ENCODE results near the gene CPSF4. TPM values are rescaled to one million over a fixed set of nuclear protein-coding genes. Genes with fewer than 3 reads are reported as not detected.

Gene CPSF4
- polyA plus RNA-seq, 3 donors, result 11.6 to 56.3 (median 12.3) TPM

- no peak for TF ChIP-seq CTCF (IDR thresholded peaks at IDR 0.05)
- peaks cover 0 to 5% of the 10 kb centered on the region in 2 donors for H3K36me3 Mint-ChIP-seq
- H4K20me1 ChIP-seq (ENCODE audit: insufficient read depth, low read length), result peaks cover 3% of the 10 kb centered on the region
- H3K4me1 Mint-ChIP-seq, result peaks cover 21% of the 10 kb centered on the region
- peaks cover 0 to 2% (median 0%) of the 10 kb centered on the region in 3 donors for H3K27me3 Mint-ChIP-seq (ENCODE audit: low read depth in 3 of 3)
- no peaks in the 10 kb centered on the region for H3K36me3 ChIP-seq (replicated peaks in 1 of 2; ENCODE audit: control insufficient read depth in 1 of 2, insufficient read depth in 2 of 2, low read length in 2 of 2)
- intact Hi-C loops (cut with micrococcal nuclease), result loop anchor here (2.0 to 10.0 kb wide), 4 partner anchors 37 to 113 kb away; partner anchors contain the start of genes ZNF655 (in 2 of the 2), ATP5MF (in 1 of the 2), BUD31 (in 1 of the 2) and PDAP1 (in 1 of the 2)
- H3K27me3 ChIP-seq (ENCODE audit: control insufficient read depth in 2 of 2, insufficient read depth in 2 of 2, low read length in 2 of 2), result no peaks in the 10 kb centered on the region
- peaks cover 30% of the 10 kb centered on the region in 2 donors for H3K4me1 ChIP-seq (ENCODE audit: control insufficient read depth in 1 of 2, insufficient read depth in 2 of 2, low read length in 2 of 2)
- peaks cover 57% of the 10 kb centered on the region for H3K79me2 ChIP-seq (ENCODE audit: insufficient read depth, low read length)
- H3K9me3 Mint-ChIP-seq, result peaks cover 0 to 3% (median 0%) of the 10 kb centered on the region in 7 donors
- H3K4me3 Mint-ChIP-seq, result peak overlapping the region; percentile 94 to 99
- peak overlapping the region; percentile 91 to 99 (median 98) for H3K27ac Mint-ChIP-seq
- DNase-seq, result no peak
- peak overlapping the region; percentile 91 for H2AFZ ChIP-seq (ENCODE audit: insufficient read depth, low read depth, low read length, poor library complexity, severe bottlenecking)
- WGBS (ENCODE audit: insufficient coverage), result 6% methylated on average over 18 of the region's 19 CpGs
- H3K27ac ChIP-seq (ENCODE audit: low read depth in 1 of 2, low read length in 2 of 2), result peak overlapping the region; percentile 79 to 91
- peak overlapping the region; percentile 81 for H3K9ac ChIP-seq (ENCODE audit: insufficient read depth, low read length, poor library complexity, severe bottlenecking)
- no peaks in the 10 kb centered on the region for H3K9me3 ChIP-seq (replicated peaks in 1 of 2; ENCODE audit: control insufficient read depth in 1 of 2, insufficient read depth in 1 of 2, low read length in 2 of 2)
- peak overlapping the region; percentile 83 to 96 (median 91) for H3K4me3 ChIP-seq (replicated peaks in 1 of 3; ENCODE audit: low read depth in 2 of 3, low read length in 3 of 3)
- peak overlapping the region; percentile 98 for H3K4me2 ChIP-seq (replicated peaks; ENCODE audit: extremely low read depth, low read length, poor library complexity, severe bottlenecking)
Measured at GRCh38 chr7:99504281-99504602, 65.5 kb downstream of the CPSF4 start.

- peak; percentile 93 to 95 (median 95) for DNase-seq
- intact Hi-C loops (cut with micrococcal nuclease), result loop anchor here (2.0 to 10.0 kb wide), 4 partner anchors 38 to 113 kb away; partner anchors contain the start of genes ZNF655 (in 2 of the 2), ATP5MF (in 1 of the 2), BUD31 (in 1 of the 2) and PDAP1 (in 1 of the 2)
- Mint-ChIP-seq H3K27ac (peak within 1 kb of the TSS; percentile 91 to 99 (median 98)), H3K36me3 (peaks cover 2 to 5% of the 10 kb centered on the region in 2 donors), H3K4me3 (peak within 1 kb of the TSS; percentile 94 to 99), H3K4me1 (peaks cover 21% of the 10 kb centered on the region), H3K27me3 (ENCODE audit: low read depth in 3 of 3) (peaks cover 0 to 2% (median 0%) of the 10 kb centered on the region in 3 donors), H3K9me3 (peaks cover 0 to 3% (median 0%) of the 10 kb centered on the region in 7 donors)
- Histone ChIP-seq H3K4me3 (replicated peaks in 1 of 3; ENCODE audit: low read depth in 2 of 3, low read length in 3 of 3) (peak within 1 kb of the TSS; percentile 83 to 96 (median 91)), H3K4me2 (replicated peaks; ENCODE audit: extremely low read depth, low read length, poor library complexity, severe bottlenecking) (peak within 1 kb of the TSS; percentile 98), H3K4me1 (ENCODE audit: control insufficient read depth in 1 of 2, insufficient read depth in 2 of 2, low read length in 2 of 2) (peaks cover 30% of the 10 kb centered on the region in 2 donors), H3K27me3 (ENCODE audit: control insufficient read depth in 2 of 2, insufficient read depth in 2 of 2, low read length in 2 of 2) (no peaks in the 10 kb centered on the region), H3K36me3 (replicated peaks in 1 of 2; ENCODE audit: control insufficient read depth in 1 of 2, insufficient read depth in 2 of 2, low read length in 2 of 2) (no peaks in the 10 kb centered on the region), H4K20me1 (ENCODE audit: insufficient read depth, low read length) (no peaks in the 10 kb centered on the region), H3K9ac (ENCODE audit: insufficient read depth, low read length, poor library complexity, severe bottlenecking) (peak within 1 kb of the TSS; percentile 81), H2AFZ (ENCODE audit: insufficient read depth, low read depth, low read length, poor library complexity, severe bottlenecking) (peak within 1 kb of the TSS; percentile 91), H3K9me3 (replicated peaks in 1 of 2; ENCODE audit: control insufficient read depth in 1 of 2, insufficient read depth in 1 of 2, low read length in 2 of 2) (no peaks in the 10 kb centered on the region), H3K79me2 (ENCODE audit: insufficient read depth, low read length) (peaks cover 56% of the 10 kb centered on the region), H3K27ac (ENCODE audit: low read depth in 1 of 2, low read length in 2 of 2) (peak within 1 kb of the TSS; percentile 79 to 91)
- WGBS (ENCODE audit: insufficient coverage), result 0% methylated on average over 46 of the region's 53 CpGs
- TF ChIP-seq CTCF (IDR thresholded peaks at IDR 0.05), result no peak
Measured at GRCh38 chr7:99504603-99505323, 66.0 kb downstream of the CPSF4 start, which contains the start of gene ZKSCAN5. ZKSCAN5 (plus strand) TSS chr7:99504662; CDS start chr7:99506045, 1,383 bp downstream.
